HG03520 (cell line): ENCODE measurements around the gene GDAP2.

ENCODE experiments used
- ATAC-seq: cut with Tn5 transposase; IDR thresholded peaks from one replicate; pipeline ENCODE4 v1.9.1; 2021; ENCODE audit warnings: mild to moderate bottlenecking, moderate library complexity; ENCODE audit not compliant: unreplicated experiment

The GDAP2 gene

DNA sequence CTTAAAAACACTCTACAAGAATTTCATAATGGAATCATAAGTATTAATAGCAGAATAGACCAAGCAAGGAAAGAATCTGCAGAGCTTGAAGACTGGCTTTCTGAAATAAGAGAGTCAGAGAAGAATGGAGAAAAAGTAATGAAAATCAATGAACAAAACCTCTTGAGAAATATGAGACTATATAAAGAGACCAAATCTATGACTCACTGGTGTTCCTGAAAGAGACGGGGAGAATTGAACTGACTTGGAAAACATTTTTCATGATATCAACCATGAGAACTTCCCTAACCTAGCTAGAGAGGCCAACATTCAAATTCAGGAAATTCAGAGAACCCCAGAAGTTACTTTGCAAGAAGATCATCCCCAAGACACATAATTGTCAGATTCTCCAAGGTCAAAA is 85.6 kb downstream of the GDAP2 start:
- no peak for ATAC-seq

DNA sequence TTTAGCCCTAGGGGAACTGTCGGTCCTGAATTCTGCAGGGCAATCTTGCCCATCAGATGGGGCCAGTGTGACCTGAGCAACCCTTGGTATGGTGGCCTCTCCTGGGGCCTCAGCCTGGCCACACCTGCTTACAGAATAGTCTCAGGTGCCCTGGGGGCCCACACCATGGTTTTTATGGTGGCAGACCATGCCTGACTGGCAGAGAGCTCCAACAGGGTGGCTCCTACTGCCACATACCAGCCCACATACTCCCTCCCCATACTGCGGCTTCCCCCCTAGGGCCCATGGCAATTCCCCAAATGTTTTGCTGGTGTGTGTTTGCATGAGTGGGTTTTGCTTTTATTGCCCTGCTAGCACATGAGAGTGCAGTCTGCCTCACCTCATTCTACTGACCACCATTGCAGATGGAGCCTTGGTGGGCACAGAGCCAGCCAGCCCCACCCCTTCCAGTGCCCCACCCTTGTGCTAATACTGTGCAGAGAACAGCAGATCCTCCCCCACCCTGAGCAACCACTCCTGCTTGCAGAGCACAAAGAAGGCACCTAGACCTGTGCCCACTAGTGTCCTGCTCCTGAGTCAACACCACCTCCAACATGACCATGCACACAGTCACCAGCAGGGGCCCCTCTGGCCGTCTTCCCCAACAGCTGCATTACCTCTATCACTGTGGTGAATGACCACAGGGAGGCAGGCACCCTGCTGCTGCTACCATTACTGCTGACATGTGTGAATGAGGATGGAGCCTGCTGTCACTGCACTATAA is 86.8 kb downstream of the GDAP2 start:
- no peak for ATAC-seq

- no peak for ATAC-seq
These were observed 88.2 kb downstream of the GDAP2 start for GRCh38 chr1:117841117-117841650.

DNA sequence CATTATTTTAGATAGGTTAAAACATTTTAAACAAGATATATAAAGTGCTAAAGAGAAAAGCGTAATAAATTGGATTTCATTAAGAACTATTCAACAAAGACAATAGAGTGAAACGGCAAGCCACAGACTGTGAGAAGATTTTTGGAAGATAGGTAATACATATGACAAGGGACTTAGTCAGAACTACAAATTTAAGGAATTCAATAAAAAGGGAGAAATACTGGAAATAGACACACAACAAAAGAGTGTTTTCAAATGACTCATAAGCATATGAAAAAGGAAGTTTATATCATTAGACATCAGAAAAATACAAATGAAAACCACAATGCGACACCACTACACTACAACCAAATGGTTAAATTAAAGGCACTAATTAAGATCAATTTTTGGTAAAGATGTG is 90.5 kb downstream of the GDAP2 start:
- ATAC-seq: no peak

GRCh38 chr1:117836069-117836468 is 93.4 kb downstream of the GDAP2 start:
- ATAC-seq: no peak

DNA sequence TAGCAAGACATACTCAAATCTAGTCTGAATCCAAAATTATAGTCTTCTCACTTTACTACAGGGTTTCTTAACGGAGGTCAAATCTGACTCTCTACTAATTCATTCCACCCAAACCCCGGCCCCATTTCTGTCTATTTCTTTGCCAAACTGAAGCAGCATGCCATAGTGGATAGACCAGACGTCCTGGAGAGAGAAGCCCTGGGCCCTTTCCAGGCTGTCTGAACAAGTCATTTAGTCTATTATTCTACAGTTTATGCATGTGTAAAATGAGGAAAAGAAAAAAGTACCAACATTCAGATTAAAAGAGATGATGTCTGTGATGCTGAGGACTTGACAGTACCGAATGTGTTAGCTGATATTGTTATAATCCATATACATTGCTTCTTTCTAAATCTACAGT is 95.0 kb downstream of the GDAP2 start:
- ATAC-seq: no peak

DNA sequence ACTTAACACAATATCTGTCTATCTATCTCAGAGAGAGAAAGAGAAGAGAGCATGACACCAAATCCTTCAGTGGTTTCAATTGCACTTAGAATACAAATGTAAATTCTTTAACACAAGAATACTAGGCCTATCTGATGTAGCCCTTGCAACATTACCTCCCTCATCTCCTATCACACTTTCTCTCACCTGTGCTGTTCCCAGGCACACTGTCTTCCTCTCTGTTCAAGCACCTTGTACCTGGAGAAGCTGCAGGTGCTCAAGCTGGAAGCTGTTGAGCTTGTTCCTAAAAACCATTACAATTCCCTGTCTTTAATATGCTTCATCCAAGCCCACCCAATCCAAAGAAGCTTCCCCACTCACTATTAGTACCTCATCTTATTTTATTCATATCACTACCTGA is 97.0 kb downstream of the GDAP2 start:
- ATAC-seq: no peak

DNA sequence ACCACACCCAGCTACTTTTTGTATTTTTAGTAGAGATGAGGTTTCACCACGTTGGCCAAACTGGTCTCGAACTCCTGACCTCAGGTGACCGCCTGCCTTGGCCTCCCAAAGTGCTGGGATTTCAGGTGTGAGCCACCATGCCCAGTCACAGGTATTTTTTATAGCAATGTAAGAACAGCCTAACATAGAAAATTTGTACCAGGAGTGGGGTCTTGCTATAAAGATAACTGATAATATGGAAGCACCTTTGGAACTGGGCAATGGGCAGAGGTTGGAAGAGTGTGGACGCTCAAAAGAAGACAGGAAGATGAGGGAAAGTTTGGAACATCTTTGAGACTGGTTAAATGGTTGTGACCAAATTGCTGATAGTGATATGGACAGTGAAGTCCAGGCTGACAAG is 99.2 kb downstream of the GDAP2 start:
- no peak for ATAC-seq

DNA sequence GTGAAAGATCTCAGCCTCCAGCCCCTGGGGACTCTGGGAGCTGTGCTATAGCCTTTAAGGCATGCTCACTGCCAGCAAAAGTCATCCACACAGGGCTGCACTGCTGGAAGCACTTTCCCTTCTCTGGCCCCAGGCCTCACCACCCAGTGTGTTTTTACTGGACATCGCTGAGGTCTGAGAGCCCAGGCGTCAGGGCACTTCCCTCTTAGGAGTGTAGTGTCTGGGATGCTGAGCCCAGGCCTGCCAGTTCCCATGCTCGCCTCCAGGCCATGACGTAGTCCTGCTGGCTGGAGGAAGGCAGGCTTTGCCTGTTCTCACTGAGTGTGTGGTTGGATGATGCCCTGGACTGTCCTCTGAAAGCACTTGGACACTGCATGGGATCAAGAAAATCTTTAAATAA is 101.2 kb downstream of the GDAP2 start:
- no peak for ATAC-seq

GRCh38 chr1:117826540-117827078 is 102.8 kb downstream of the GDAP2 start:
- ATAC-seq: no peak

- ATAC-seq: no peak
These were observed 103.3 kb downstream of the GDAP2 start for GRCh38 chr1:117826119-117826518.

GRCh38 chr1:117825414-117825813 is 104.0 kb downstream of the GDAP2 start:
- ATAC-seq: no peak

DNA sequence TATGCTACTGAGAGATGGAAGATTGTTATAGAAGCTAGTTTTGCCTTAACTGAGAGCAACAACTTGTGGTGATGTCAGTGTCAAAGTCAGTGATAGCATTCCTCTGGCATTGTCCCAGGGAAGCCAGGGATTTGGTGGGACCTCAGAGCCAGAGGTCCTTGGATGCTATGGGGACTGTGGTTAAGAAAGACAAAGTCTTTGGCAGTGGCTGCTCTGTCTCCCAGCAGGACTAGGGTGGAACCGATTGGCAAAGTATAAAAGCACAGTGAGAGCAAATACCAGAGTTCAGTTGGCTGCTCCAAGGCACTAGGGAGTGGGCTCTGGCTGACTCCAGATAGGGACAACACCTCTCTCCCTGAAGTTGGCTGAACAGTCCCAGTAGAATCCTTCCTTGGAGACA is 104.8 kb downstream of the GDAP2 start:
- ATAC-seq: no peak

GRCh38 chr1:117821774-117822482 is 107.5 kb downstream of the GDAP2 start:
- no peak for ATAC-seq

DNA sequence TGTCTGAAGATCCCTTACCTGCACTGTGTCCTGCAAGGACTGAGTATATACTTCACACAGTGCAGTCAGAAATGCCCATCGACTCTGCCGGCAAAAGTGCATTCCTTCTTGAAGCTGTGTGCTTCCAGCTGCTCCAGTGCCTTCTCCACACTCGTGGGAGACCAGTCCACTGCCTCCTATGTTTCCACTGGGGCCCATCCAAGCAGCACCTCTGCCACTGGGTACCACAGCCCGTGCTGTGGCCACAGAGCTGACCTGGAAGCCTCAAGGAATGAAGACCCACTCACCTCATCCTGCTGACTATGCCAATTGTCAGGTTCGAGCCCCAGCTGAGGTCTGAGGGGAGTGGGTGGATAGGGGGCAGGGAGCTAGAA is 108.1 kb downstream of the GDAP2 start:
- no peak for ATAC-seq

DNA sequence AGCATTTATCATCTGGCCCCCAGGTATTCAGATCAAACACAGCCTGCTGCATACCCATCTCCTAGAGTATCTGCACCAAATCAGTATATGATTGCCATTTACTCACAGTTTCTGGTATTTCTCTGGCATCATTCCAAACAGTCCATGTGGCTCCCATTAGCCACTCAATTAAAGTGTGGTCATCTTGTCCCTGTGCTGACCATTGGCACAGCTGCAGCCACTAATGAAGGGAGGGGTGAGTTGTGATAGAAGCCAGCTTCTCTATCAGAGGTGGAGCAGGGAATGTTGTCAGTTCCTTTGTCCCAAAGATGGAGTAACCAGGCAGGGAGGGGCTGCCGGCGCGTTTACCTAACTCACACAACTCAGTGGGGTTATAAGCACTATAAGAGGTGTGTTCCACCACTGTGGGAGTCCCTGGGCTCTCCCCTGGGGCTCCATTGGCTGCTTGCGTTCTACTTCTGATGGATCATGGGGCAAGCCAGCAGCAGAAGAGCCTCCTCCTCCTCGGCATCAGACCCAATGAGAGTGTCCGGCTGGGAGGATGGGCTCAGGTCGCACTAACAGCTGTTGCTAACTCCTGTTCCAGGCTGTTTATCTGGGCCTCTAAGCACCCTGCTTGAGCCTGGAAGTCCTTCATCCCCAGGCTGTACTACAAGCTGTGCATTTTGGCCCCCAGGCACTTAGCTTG is 108.6 kb downstream of the GDAP2 start:
- no peak for ATAC-seq

- no peak for ATAC-seq
These were observed 109.3 kb downstream of the GDAP2 start for GRCh38 chr1:117820096-117820495.

GRCh38 chr1:117819301-117819700 is 110.1 kb downstream of the GDAP2 start:
- no peak for ATAC-seq

DNA sequence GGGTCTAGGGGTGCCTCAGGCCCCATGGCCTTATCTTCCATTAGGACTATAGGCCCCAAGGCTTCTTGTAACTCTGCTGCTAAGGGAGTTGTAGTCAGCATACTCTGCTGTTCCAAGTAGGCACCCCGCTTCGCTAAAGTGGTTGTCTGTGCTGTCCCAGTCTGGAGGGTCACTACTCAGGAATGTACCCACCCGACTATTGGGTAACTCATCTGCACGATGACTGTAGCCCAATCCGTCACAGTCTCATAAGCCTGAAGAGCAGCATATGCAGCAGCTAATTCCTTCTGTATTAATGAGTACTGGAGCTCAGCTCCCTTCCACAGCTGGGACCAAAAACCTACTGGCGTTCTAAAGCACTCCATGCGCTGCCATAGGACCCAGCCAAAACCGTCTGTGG is 111.0 kb downstream of the GDAP2 start:
- ATAC-seq: no peak

- no peak for ATAC-seq
These were observed 111.8 kb downstream of the GDAP2 start for GRCh38 chr1:117817629-117818028.

- ATAC-seq: no peak
These were observed 113.5 kb downstream of the GDAP2 start for GRCh38 chr1:117815926-117816325.
